OCI-LY3 (cell line): ENCODE results near the gene ABCC5.

Source experiments
- EZH2phosphoT487 ChIP-seq: fragments of 200-600 bp; shearing (Covaris generic); IDR thresholded peaks from 2 replicates; pipeline ENCODE4 v1.6.1; 2018; ENCODE audit warnings: antibody characterized with exemption, mixed run types, low read depth
- TF ChIP-seq, protein P1 (sequence below): fragments of 200-600, 300-600 bp; sonication (generic); IDR thresholded peaks from 2 replicates; pipeline ENCODE4 v1.5.1; 2014; ENCODE audit warnings: antibody characterized with exemption, low read length, low read depth

DNA sequence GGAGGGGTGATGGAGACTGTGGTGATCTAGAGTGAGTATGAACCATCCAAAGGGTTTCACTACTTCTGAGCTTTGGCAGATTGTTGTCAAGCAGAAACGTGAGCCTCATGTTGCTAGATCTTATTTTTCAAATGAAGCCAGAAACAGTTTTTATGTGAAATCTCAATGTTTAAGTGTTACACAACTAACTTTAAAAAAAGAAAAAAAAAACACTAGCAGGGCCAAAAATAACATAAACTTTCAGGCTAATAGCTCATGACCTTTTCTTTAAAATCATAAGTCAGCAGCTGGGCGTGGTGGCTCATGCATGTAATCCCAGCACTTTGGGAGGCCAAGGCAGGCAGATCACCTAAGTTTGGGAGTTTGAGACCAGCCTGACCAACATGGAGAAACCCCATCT, 11.8 kb upstream of the ABCC5 start:
- TF ChIP-seq, protein P1, sequence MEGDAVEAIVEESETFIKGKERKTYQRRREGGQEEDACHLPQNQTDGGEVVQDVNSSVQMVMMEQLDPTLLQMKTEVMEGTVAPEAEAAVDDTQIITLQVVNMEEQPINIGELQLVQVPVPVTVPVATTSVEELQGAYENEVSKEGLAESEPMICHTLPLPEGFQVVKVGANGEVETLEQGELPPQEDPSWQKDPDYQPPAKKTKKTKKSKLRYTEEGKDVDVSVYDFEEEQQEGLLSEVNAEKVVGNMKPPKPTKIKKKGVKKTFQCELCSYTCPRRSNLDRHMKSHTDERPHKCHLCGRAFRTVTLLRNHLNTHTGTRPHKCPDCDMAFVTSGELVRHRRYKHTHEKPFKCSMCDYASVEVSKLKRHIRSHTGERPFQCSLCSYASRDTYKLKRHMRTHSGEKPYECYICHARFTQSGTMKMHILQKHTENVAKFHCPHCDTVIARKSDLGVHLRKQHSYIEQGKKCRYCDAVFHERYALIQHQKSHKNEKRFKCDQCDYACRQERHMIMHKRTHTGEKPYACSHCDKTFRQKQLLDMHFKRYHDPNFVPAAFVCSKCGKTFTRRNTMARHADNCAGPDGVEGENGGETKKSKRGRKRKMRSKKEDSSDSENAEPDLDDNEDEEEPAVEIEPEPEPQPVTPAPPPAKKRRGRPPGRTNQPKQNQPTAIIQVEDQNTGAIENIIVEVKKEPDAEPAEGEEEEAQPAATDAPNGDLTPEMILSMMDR = no peak
- no peak for TF ChIP-seq EZH2phosphoT487
